Measurements from ENCODE around the gene MRPL51. TPM values are rescaled to one million over a fixed set of nuclear protein-coding genes. Genes with fewer than 3 reads are reported as not detected.
"Not testable (repeated sequence)": the region's sequence is repeated elsewhere in the genome, so short reads cannot be mapped to it uniquely, and the experiment has no call there.

The MRPL51 gene
- total RNA-seq, 1 donor from 2014 or later = 202 TPM

DNA sequence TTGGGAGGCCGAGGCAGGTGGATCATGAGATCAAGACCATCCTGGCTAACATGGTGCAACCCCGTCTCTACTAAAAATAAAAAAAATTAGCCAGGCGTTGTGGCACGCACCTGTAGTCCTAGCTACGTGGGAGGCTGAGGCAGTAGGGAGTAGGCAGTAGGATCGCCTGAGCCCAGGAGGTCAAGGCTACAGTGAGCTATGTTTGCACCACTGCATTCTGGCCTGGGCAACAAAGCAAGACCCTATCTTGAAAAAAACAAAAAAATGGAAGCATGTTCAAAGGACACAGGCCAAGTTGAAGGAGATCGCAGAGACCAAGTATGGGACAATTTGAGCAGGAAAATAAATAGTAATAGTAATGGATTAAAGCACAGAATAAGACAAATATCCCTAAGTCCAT lies 15.0 kb upstream of the MRPL51 start:
- Histone ChIP-seq H3K27me3 (ENCODE audit: insufficient read depth, low read length) (no peaks in the 10 kb centered on the region), H2AFZ (ENCODE audit: low read depth, low read length) (no peak overlapping the region), H3K4me2 (ENCODE audit: low read length) (no peak overlapping the region), H3K36me3 (ENCODE audit: insufficient read depth, low read length) (peaks cover 36% of the 10 kb centered on the region), H3K79me2 (ENCODE audit: insufficient read depth, low read length) (peaks cover 56% of the 10 kb centered on the region), H3K4me3 (ENCODE audit: insufficient read depth, low read depth, low read length) (no peak overlapping the region), H4K20me1 (ENCODE audit: insufficient read depth, low read length) (peaks cover 7% of the 10 kb centered on the region), H3K4me1 (ENCODE audit: insufficient read depth, low read length) (peaks cover 4% of the 10 kb centered on the region), H3K9ac (ENCODE audit: low read length) (peak overlapping the region; percentile 27), H3K9me3 (ENCODE audit: insufficient read depth, low read depth, low read length) (no peaks in the 10 kb centered on the region), H3K27ac (ENCODE audit: low read depth, low read length) (peak overlapping the region; percentile 37)
- Mint-ChIP-seq H3K9me3 (ENCODE audit: unreplicated experiment) (peaks cover 2% of the 10 kb centered on the region), H3K4me1 (ENCODE audit: low read depth, unreplicated experiment) (peaks cover 12% of the 10 kb centered on the region), H3K4me3 (ENCODE audit: unreplicated experiment) (no peak overlapping the region), H3K27ac (ENCODE audit: unreplicated experiment) (peak overlapping the region; percentile 94), H3K36me3 (ENCODE audit: low read depth, unreplicated experiment) (peaks cover 18% of the 10 kb centered on the region), H3K27me3 (ENCODE audit: low read depth, unreplicated experiment) (no peaks in the 10 kb centered on the region)
- no peak for DNase-seq (ENCODE audit: low read depth)
- TF ChIP-seq, protein P1, sequence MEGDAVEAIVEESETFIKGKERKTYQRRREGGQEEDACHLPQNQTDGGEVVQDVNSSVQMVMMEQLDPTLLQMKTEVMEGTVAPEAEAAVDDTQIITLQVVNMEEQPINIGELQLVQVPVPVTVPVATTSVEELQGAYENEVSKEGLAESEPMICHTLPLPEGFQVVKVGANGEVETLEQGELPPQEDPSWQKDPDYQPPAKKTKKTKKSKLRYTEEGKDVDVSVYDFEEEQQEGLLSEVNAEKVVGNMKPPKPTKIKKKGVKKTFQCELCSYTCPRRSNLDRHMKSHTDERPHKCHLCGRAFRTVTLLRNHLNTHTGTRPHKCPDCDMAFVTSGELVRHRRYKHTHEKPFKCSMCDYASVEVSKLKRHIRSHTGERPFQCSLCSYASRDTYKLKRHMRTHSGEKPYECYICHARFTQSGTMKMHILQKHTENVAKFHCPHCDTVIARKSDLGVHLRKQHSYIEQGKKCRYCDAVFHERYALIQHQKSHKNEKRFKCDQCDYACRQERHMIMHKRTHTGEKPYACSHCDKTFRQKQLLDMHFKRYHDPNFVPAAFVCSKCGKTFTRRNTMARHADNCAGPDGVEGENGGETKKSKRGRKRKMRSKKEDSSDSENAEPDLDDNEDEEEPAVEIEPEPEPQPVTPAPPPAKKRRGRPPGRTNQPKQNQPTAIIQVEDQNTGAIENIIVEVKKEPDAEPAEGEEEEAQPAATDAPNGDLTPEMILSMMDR (IDR thresholded peaks at IDR 0.05; ENCODE audit: insufficient read depth, low read depth, low read length) = no peak
- TF ChIP-seq EZH2 (IDR thresholded peaks at IDR 0.05; ENCODE audit: insufficient read depth, low read length) = no peak
- FAIRE-seq = no peak

DNA sequence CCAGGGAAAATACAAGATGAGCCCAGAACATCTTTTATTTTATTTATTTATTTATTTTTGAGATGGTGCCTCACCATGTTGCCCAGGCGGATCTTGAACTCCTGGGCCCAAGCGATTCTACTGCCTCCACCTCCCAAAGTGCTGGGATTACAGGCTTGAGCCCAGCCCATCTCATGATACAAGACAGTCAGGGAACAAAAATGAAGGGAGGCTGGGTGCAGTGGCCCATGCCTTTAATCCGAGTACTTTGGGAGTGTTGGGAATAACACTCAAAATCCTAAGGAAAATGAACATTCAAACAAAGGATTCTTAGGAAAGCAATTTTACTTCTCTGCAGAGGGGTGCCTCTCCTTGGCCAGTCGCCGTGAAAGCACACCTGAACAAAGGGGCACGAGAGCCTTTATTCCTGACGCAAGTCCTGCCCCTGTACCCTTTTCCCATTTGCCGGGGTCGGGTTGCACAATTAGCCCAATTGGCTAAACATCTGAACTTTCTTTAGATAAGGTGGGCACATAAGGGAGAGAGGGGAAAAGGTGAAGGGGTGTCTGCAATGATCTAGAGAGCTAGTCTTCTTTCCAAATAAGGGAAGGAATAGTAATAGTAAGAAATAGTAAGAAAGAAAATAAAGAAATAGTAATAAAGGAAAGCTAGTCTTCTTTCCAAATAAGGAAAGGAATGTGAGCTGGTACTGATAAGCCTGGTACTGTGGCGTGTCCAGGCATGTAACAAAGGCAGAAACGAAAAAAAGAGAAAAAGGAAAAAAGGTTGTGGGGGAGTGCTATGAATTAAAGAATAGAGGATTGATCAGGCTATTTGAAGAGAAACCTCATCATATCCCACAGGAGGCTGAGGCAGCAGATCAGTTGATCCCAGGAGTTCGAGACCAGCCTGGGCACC lies 14.3 kb upstream of the MRPL51 start:
- DNase-seq (ENCODE audit: low read depth) (peak; percentile 33), FAIRE-seq (no peak)
- Histone ChIP-seq H3K79me2 (ENCODE audit: insufficient read depth, low read length) (peaks cover 62% of the 10 kb centered on the region), H3K4me3 (ENCODE audit: insufficient read depth, low read depth, low read length) (no peak overlapping the region), H3K4me1 (ENCODE audit: insufficient read depth, low read length) (peaks cover 4% of the 10 kb centered on the region), H3K9ac (ENCODE audit: low read length) (peak overlapping the region; percentile 27), H3K27ac (ENCODE audit: low read depth, low read length) (peak overlapping the region; percentile 45), H3K36me3 (ENCODE audit: insufficient read depth, low read length) (peaks cover 33% of the 10 kb centered on the region), H2AFZ (ENCODE audit: low read depth, low read length) (peak overlapping the region; percentile 32), H4K20me1 (ENCODE audit: insufficient read depth, low read length) (peaks cover 7% of the 10 kb centered on the region), H3K9me3 (ENCODE audit: insufficient read depth, low read depth, low read length) (no peaks in the 10 kb centered on the region), H3K27me3 (ENCODE audit: insufficient read depth, low read length) (no peaks in the 10 kb centered on the region), H3K4me2 (ENCODE audit: low read length) (peak overlapping the region; percentile 14)
- Mint-ChIP-seq H3K9me3 (ENCODE audit: unreplicated experiment) (peaks cover under 1% of the 10 kb centered on the region), H3K36me3 (ENCODE audit: low read depth, unreplicated experiment) (peaks cover 11% of the 10 kb centered on the region), H3K27me3 (ENCODE audit: low read depth, unreplicated experiment) (no peaks in the 10 kb centered on the region), H3K4me1 (ENCODE audit: low read depth, unreplicated experiment) (peaks cover 12% of the 10 kb centered on the region), H3K27ac (ENCODE audit: unreplicated experiment) (peak overlapping the region; percentile 94), H3K4me3 (ENCODE audit: unreplicated experiment) (peak overlapping the region; percentile 30)
- TF ChIP-seq, protein P1 (IDR thresholded peaks at IDR 0.05; ENCODE audit: insufficient read depth, low read depth, low read length) = no peak
- TF ChIP-seq EZH2 (IDR thresholded peaks at IDR 0.05; ENCODE audit: insufficient read depth, low read length) = no peak

DNA sequence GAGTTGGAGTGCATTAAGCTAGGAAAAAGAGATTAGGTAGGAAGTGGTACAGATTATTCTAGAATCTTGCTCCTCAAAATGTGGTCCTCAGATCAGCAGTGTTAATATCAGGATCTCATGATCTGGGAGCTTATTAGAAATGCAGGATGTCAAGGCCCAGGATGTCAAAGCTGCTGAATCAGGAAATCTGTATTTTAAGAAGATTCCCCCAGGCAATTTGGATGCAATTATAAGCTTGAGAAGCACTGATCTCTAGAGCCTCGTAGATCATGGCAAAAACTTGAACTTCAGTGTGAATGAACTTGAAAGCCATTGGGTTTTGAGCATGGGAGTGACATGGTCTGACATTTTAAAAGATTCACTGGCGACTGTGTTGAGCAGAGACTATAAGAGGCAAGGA lies 7.4 kb upstream of the MRPL51 start:
- DNase-seq (ENCODE audit: low read depth) = no peak
- Mint-ChIP-seq H3K4me1 (ENCODE audit: low read depth, unreplicated experiment) (peaks cover under 1% of the 10 kb centered on the region), H3K9me3 (ENCODE audit: unreplicated experiment) (no peaks in the 10 kb centered on the region), H3K27me3 (ENCODE audit: low read depth, unreplicated experiment) (no peaks in the 10 kb centered on the region), H3K27ac (ENCODE audit: unreplicated experiment) (no peak overlapping the region), H3K36me3 (ENCODE audit: low read depth, unreplicated experiment) (no peaks in the 10 kb centered on the region), H3K4me3 (ENCODE audit: unreplicated experiment) (no peak overlapping the region)
- Histone ChIP-seq H3K4me2 (ENCODE audit: low read length) (no peak overlapping the region), H3K27me3 (ENCODE audit: insufficient read depth, low read length) (no peaks in the 10 kb centered on the region), H3K9ac (ENCODE audit: low read length) (no peak overlapping the region), H2AFZ (ENCODE audit: low read depth, low read length) (no peak overlapping the region), H3K9me3 (ENCODE audit: insufficient read depth, low read depth, low read length) (no peaks in the 10 kb centered on the region), H3K79me2 (ENCODE audit: insufficient read depth, low read length) (peaks cover 74% of the 10 kb centered on the region), H3K4me1 (ENCODE audit: insufficient read depth, low read length) (peaks cover 3% of the 10 kb centered on the region), H3K27ac (ENCODE audit: low read depth, low read length) (no peak overlapping the region), H3K36me3 (ENCODE audit: insufficient read depth, low read length) (peaks cover 25% of the 10 kb centered on the region), H4K20me1 (ENCODE audit: insufficient read depth, low read length) (no peaks in the 10 kb centered on the region), H3K4me3 (ENCODE audit: insufficient read depth, low read depth, low read length) (no peak overlapping the region)
- no peak for FAIRE-seq
- no peak for TF ChIP-seq EZH2 (IDR thresholded peaks at IDR 0.05; ENCODE audit: insufficient read depth, low read length)
- TF ChIP-seq, protein P1 (IDR thresholded peaks at IDR 0.05; ENCODE audit: insufficient read depth, low read depth, low read length) = no peak

DNA sequence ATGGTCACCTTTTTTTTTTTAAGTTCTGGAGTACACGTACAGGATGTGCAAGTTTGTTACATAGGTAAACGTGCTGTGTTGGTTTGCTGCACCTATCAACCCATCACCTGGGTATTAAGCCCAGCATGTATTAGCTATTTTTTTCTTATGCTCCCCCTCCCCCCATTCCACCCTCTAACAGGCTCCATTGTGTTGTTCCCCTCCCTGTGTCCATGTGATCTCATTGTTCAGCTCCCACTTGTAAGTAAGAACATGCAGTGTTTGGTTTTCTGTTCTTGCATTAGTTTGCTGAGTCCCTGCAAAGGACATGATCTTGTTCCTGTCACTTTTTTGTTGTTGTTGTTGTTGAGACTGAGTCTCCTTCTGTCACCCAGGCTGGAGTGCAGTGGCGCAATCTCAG lies 4.2 kb upstream of the MRPL51 start:
- peaks cover 74% of the 10 kb centered on the region for H3K79me2 ChIP-seq (ENCODE audit: insufficient read depth, low read length)
- not testable (repeated sequence) for H3K27ac ChIP-seq (ENCODE audit: low read depth, low read length); FAIRE-seq; H3K36me3 Mint-ChIP-seq (ENCODE audit: low read depth, unreplicated experiment); H3K27me3 Mint-ChIP-seq (ENCODE audit: low read depth, unreplicated experiment); H3K4me3 Mint-ChIP-seq (ENCODE audit: unreplicated experiment); H3K27ac Mint-ChIP-seq (ENCODE audit: unreplicated experiment); H3K9me3 ChIP-seq (ENCODE audit: insufficient read depth, low read depth, low read length); H3K4me3 ChIP-seq (ENCODE audit: insufficient read depth, low read depth, low read length); H3K4me2 ChIP-seq (ENCODE audit: low read length); H3K9me3 Mint-ChIP-seq (ENCODE audit: unreplicated experiment); H3K27me3 ChIP-seq (ENCODE audit: insufficient read depth, low read length); H3K4me1 Mint-ChIP-seq (ENCODE audit: low read depth, unreplicated experiment); DNase-seq (ENCODE audit: low read depth); H2AFZ ChIP-seq (ENCODE audit: low read depth, low read length); H4K20me1 ChIP-seq (ENCODE audit: insufficient read depth, low read length); H3K9ac ChIP-seq (ENCODE audit: low read length)
- H3K36me3 ChIP-seq (ENCODE audit: insufficient read depth, low read length) = peaks cover 16% of the 10 kb centered on the region
- H3K4me1 ChIP-seq (ENCODE audit: insufficient read depth, low read length) = peaks cover 17% of the 10 kb centered on the region

All from astrocyte (in vitro differentiated cells and primary cell).